A549 (cell line): ENCODE results near the gene SLC23A2. TPM values are rescaled to one million over a fixed set of nuclear protein-coding genes. Genes with fewer than 3 reads are reported as not detected.

ENCODE experiments used
- ATAC-seq, 2 experiments: fragments of 200-7000 bp in 1 of 2; fragments of >200 bp in 1 of 2; cut with Nextera tagmentation in 1 of 2; cut with Tn5 transposase in 1 of 2; 3 replicates each; pipeline versions ENCODE4 v1.8.0 to v1.9.1; 2018 to 2020; ENCODE audit warnings: mild to moderate bottlenecking in 1 of 2, moderate library complexity in 1 of 2
- CTCF ChIA-PET: fragments of 300-600 bp; sonication (Branson Sonifier 250); formaldehyde crosslinking; extraction: SDS; loops from one replicate; lab custom pipeline; 2021; ENCODE audit warnings: antibody characterized with exemption, inconsistent platforms; lab: Yijun Ruan, JAX
- POLR2A ChIA-PET: fragments of 350-600 bp; formaldehyde crosslinking; extraction: SDS; loops from one replicate; lab custom pipeline; 2021; ENCODE audit warnings: antibody characterized with exemption, inconsistent platforms; lab: Yijun Ruan, JAX
- DNase-seq, 2 experiments: peaks; one replicate each; pipeline versions ENCODE4 v3.0.0 to v3.0.0-alpha.2; 2011 to 2016; ENCODE audit warnings: low read depth in 1 of 2, low spot score in 1 of 2
- FAIRE-seq: peaks from 2 replicates; lab custom pipeline; 2011; peaks lifted over from hg19 to GRCh38; lab: Jason Lieb, UNC
- H3K27ac ChIP-seq, 2 experiments: fragments of >200 bp; sonication (Bioruptor Twin); formaldehyde crosslinking; 3 replicates each; pipeline ENCODE4 v1.5.1; 2016 to 2017
- H3K4me1 ChIP-seq: fragments of >200 bp; sonication (Bioruptor Twin); formaldehyde crosslinking; 3 replicates; pipeline ENCODE4 v1.6.1; 2016
- H3K4me2 ChIP-seq: fragments of >200 bp; sonication (Bioruptor Twin); formaldehyde crosslinking; 3 replicates; pipeline ENCODE4 v1.6.1; 2016
- H3K4me3 ChIP-seq: fragments of >200 bp; sonication (Bioruptor Twin); formaldehyde crosslinking; 3 replicates; pipeline ENCODE4 v1.5.1; 2016
- H3K9me3 ChIP-seq: fragments of >200 bp; sonication (Bioruptor Twin); formaldehyde crosslinking; 3 replicates; pipeline ENCODE4 v1.6.1; 2016
- CHD2 ChIP-seq: fragments of 150-350 bp; IDR thresholded peaks from 2 replicates; pipeline ENCODE4 v1.6.1; 2014; ENCODE audit warnings: low read length; ENCODE audit not compliant: partially characterized antibody
- CHD4 ChIP-seq: fragments of 200-600 bp; sonication (generic); IDR thresholded peaks from 2 replicates; pipeline ENCODE4 v1.6.1; 2016; ENCODE audit warnings: antibody characterized with exemption, mild to moderate bottlenecking, borderline replicate concordance
- EHF ChIP-seq: fragments of 250-450 bp; sonication (Bioruptor Pico); IDR thresholded peaks from 2 replicates; pipeline ENCODE4 v1.5.0; 2020; ENCODE audit warnings: mild to moderate bottlenecking
- EP300 ChIP-seq, 2 experiments: fragments of >200 bp; sonication (Bioruptor Twin); formaldehyde crosslinking; IDR thresholded peaks; 2 replicates in 1 of 2; 3 replicates in 1 of 2; pipeline ENCODE4 v1.6.1; 2016 to 2017
- ESRRA ChIP-seq: fragments of 150-350 bp; IDR thresholded peaks from 2 replicates; pipeline ENCODE4 v1.6.1; 2014; ENCODE audit warnings: mild to moderate bottlenecking, low read length, borderline replicate concordance
- FOSL2 ChIP-seq, 2 experiments: fragments of 450-650 bp in 1 of 2; fragments of >200 bp in 1 of 2; sonication (Bioruptor Twin) in 1 of 2; formaldehyde crosslinking; IDR thresholded peaks; 2 replicates each; pipeline versions ENCODE4 v1.5.0 to v1.6.1; 2016 to 2020; ENCODE audit warnings: mild to moderate bottlenecking in 1 of 2, moderate library complexity in 1 of 2
- HOXB13 ChIP-seq: fragments of 250-450 bp; sonication (Bioruptor Pico); IDR thresholded peaks from 2 replicates; pipeline ENCODE4 v1.5.0; 2020; ENCODE audit warnings: low read depth, mild to moderate bottlenecking, moderate library complexity
- HOXB5 ChIP-seq: fragments of 250-450 bp; sonication (Bioruptor Pico); IDR thresholded peaks from 2 replicates; pipeline ENCODE4 v1.5.0; 2020; ENCODE audit warnings: mild to moderate bottlenecking, moderate library complexity
- KDM5A ChIP-seq: fragments of 200-600 bp; sonication (generic); IDR thresholded peaks from 2 replicates; pipeline ENCODE4 v1.6.1; 2016; ENCODE audit warnings: antibody characterized with exemption, mild to moderate bottlenecking
- MAFK ChIP-seq: fragments of 450-650 bp; IDR thresholded peaks from 2 replicates; pipeline ENCODE4 v1.6.1; 2014; ENCODE audit not compliant: partially characterized antibody
- NFE2L2 ChIP-seq: fragments of 150-350 bp; conservative IDR thresholded peaks from 2 replicates; pipeline ENCODE4 v1.6.1; 2014; ENCODE audit warnings: low read length
- NPAS2 ChIP-seq: fragments of 250-450 bp; sonication (Bioruptor Pico); IDR thresholded peaks from 2 replicates; pipeline ENCODE4 v1.8.0; 2022; ENCODE audit warnings: mild to moderate bottlenecking, moderate library complexity, borderline replicate concordance
- NR3C1 ChIP-seq: fragments of >200 bp; sonication (Bioruptor Twin); formaldehyde crosslinking; IDR thresholded peaks from 3 replicates; pipeline ENCODE4 v1.6.1; 2017
- POLR2A ChIP-seq: IDR thresholded peaks from 2 replicates; pipeline ENCODE4 v1.6.1; 2012; ENCODE audit warnings: mild to moderate bottlenecking, low read length
- POLR2AphosphoS2 ChIP-seq: conservative IDR thresholded peaks from 2 replicates; pipeline ENCODE4 v1.6.1; 2012; ENCODE audit warnings: low read length, improper control_type of control experiment, inconsistent platforms
- RARB ChIP-seq: fragments of 250-450 bp; sonication (Bioruptor Pico); IDR thresholded peaks from 2 replicates; pipeline ENCODE4 v1.8.0; 2021; ENCODE audit warnings: mild to moderate bottlenecking, moderate library complexity
- RCOR1 ChIP-seq: fragments of 150-350 bp; IDR thresholded peaks from 2 replicates; pipeline ENCODE4 v1.6.1; 2014; ENCODE audit warnings: antibody characterized with exemption, low read length, low read depth
- RFX5 ChIP-seq: fragments of 450-650 bp; IDR thresholded peaks from 2 replicates; pipeline ENCODE4 v1.7.1; 2014; ENCODE audit warnings: antibody characterized with exemption, mild to moderate bottlenecking, moderate library complexity
- ZFP36 ChIP-seq: fragments of 450-650 bp; IDR thresholded peaks from 2 replicates; pipeline ENCODE4 v1.6.1; 2014; ENCODE audit warnings: borderline replicate concordance; ENCODE audit not compliant: partially characterized antibody
- ZSCAN20 ChIP-seq: fragments of 250-450 bp; sonication (Bioruptor Pico); IDR thresholded peaks from 2 replicates; pipeline ENCODE4 v1.8.0; 2022; ENCODE audit warnings: mild to moderate bottlenecking, moderate library complexity
- WGBS: methylation state at CpG from one replicate; pipeline ENCODE4 v1.1.6; 2017; ENCODE audit errors: missing lambda C conversion rate; 5-methylcytosine and 5-hydroxymethylcytosine counted together
- polyA plus RNA-seq, 4 experiments: library from polyadenylated mRNA; depleted of rRNA in 3 of 4; stranded (reverse); fragments of >200 nt; fragmentation: RNase III in 1 of 4; extraction: RNeasy Plus Mini Kit Qiagen cat#74134 plus additional on column Dnase treatment in 1 of 4; gene quantifications; 2 replicates in 3 of 4; 3 replicates in 1 of 4; pipeline ENCODE4 v1.2.3, GENCODE V29; 2011 to 2017
- TF ChIP-seq, protein P1 (sequence below): fragments of >200 bp; sonication (Bioruptor Twin); formaldehyde crosslinking; IDR thresholded peaks from 2 replicates; pipeline ENCODE4 v1.6.1; 2016
- TF ChIP-seq, protein P2 (sequence below): fragments of 200-600 bp; sonication (generic); IDR thresholded peaks from 2 replicates; pipeline ENCODE4 v1.6.1; 2016; ENCODE audit warnings: antibody characterized with exemption, mild to moderate bottlenecking, moderate library complexity
- TF ChIP-seq, protein P3 (sequence below): IDR thresholded peaks from 2 replicates; pipeline ENCODE4 v1.6.1; 2012
- TF ChIP-seq, protein P4 (sequence below): fragments of >200 bp; sonication (Bioruptor Twin); formaldehyde crosslinking; IDR thresholded peaks from 3 replicates; pipeline ENCODE4 v1.5.1; 2016

SLC23A2 gene
- polyA plus RNA-seq, 2 of the 4 experiments (the other 2 are of a cell fraction), result 13.1 to 47.8 TPM

DNA sequence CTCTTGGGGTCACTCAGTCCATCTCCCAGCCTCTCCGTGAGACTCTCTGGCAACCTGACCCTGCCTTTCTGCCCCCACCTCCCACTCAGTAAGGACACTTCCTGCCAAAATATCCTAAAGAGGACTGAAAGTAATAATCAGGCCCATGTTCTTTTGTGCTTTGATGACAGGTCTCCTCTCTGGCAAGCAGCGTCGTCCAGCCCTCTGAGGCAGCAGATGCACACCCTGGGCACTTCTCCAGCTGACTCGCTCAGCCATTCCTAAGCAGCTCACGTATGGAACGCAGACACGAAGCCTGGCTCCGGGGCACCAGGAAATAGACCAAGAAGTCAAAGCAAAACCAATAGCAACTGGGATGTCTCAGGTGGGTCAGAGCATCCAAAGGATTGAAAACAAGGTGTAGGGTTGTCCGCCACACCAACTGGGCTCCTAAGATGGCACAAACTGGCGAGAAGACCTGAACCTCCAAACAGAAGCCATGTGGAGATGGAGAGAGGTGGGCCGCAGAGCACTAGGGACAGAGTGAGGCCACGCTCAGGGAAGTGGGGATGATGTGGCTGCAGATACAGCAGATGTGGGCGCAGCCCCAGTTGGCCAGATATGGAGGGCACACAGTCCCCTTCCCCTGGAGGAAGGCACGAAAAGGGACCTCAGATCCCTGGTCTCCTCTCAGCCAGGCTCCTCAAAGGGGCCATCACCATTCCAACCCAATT is 180.3 kb downstream of the SLC23A2 start:
- ATAC-seq (peak in 1 of 2 experiments; percentile 29; a peak in 3 of 6 replicates), DNase-seq (peak; percentile 41 to 50)
- CTCF ChIA-PET, result interaction anchor here (0.5 to 1.0 kb wide), 4 partner anchors 95 to 236 kb away, joined by 3 read pairs; no protein-coding TSS in a partner anchor

DNA sequence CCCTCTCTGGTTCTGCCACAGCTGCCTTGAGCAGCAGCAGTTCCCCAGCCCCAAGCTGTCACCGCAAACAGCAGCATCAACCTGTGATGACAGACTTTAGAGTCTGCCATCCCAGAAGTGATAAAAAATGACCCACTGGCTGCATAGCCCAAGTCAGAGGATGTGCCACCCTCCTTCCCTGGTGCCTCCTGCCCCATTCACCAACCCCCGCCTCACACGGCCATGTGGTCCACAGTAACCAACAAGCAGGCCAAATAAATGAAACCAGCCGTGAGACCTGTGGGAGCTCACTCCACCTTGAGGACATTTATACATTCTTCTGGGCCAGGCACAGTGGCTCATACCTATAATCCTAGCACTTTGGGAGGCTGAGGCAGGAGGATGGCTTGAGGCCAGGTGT is 181.4 kb downstream of the SLC23A2 start:
- H3K4me2 ChIP-seq, result no peak overlapping the region
- no peak for ATAC-seq
- no peak for DNase-seq
- CTCF ChIA-PET, result interaction anchor here (0.7 to 1.0 kb wide), 2 partner anchors 94 to 130 kb away, joined by 3 read pairs; no protein-coding TSS in a partner anchor
- H3K27ac ChIP-seq, result peak overlapping the region; percentile 13 to 36; a peak in 3 of 6 replicates
- no peak overlapping the region for H3K4me3 ChIP-seq
- FAIRE-seq, result no peak
- WGBS, result 90% methylated on average over 4 of the region's 4 CpGs
- TF ChIP-seq HOXB13, result no peak
- TF ChIP-seq POLR2AphosphoS2, result no peak
- TF ChIP-seq NFE2L2, result no peak
- TF ChIP-seq EP300 (IDR thresholded peaks at IDR 0.05), result no peak
- TF ChIP-seq KDM5A, result no peak
- TF ChIP-seq, protein P1, sequence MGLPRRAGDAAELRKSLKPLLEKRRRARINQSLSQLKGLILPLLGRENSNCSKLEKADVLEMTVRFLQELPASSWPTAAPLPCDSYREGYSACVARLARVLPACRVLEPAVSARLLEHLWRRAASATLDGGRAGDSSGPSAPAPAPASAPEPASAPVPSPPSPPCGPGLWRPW, result no peak
- TF ChIP-seq HOXB5 (CRISPR knock-in tag), result no peak
- TF ChIP-seq FOSL2 (IDR thresholded peaks at IDR 0.05), result no peak
- no peak for TF ChIP-seq FOSL2 (CRISPR knock-in tag; IDR thresholded peaks at IDR 0.05)
- no peak for TF ChIP-seq RCOR1
- TF ChIP-seq, all 56 proteins: peak for 0
- peaks cover 55% of the 10 kb centered on the region for H3K4me1 ChIP-seq
- no peaks in the 10 kb centered on the region for H3K9me3 ChIP-seq
- POLR2A ChIA-PET, result interaction anchor here (0.6 kb wide), 1 partner anchor 135 kb away, joined by 3 read pairs; no protein-coding TSS in a partner anchor

More for the DNA sequence above, 180.3 kb downstream of the SLC23A2 start:
- H3K27ac ChIP-seq, result peak overlapping the region in 1 of 2 experiments; percentile 53; a peak in 3 of 6 replicates
- peak overlapping the region; percentile 37 for H3K4me2 ChIP-seq
- POLR2A ChIA-PET, result no interaction called here
- WGBS, result 56% methylated on average over 14 of the region's 14 CpGs
- H3K4me1 ChIP-seq, result peaks cover 55% of the 10 kb centered on the region
- no peak for TF ChIP-seq CHD2
- peak; percentile 65 for FAIRE-seq
- H3K4me3 ChIP-seq, result no peak overlapping the region
- H3K9me3 ChIP-seq, result no peaks in the 10 kb centered on the region

DNA sequence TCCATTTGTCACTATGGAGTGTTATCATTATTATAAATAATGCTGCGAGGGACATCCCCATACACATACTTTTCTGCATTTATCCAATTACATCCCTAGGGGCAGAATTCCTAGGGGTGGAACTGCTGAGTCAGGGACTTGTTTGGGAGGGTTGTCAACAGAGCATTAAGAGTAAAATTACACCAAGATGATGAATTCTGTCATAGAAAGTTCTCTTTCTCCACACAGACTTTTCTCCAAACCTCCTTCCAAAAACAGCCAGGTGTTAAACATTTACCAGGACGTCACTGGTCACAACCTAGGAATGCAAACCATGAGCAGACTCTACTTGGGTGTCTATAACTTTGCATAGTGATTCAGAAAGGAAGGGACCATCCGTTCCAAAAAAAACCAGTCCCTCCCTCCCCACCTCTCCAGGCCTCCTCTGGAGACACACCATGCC is 184.1 kb downstream of the SLC23A2 start:
- CTCF ChIA-PET, result interaction anchor here (2.0 kb wide), 1 partner anchor 11 kb away, joined by 9 read pairs; no protein-coding TSS in a partner anchor
- peak overlapping the region; percentile 64 to 84 for H3K27ac ChIP-seq
- DNase-seq, result peak; percentile 81 to 94
- TF ChIP-seq, protein P1, result no peak
- TF ChIP-seq CHD4 (no peak), NPAS2 (CRISPR knock-in tag) (no peak), ZSCAN20 (no peak), RFX5 (no peak), RARB (CRISPR knock-in tag) (no peak), POLR2A (no peak), KDM5A (no peak), HOXB13 (no peak), RCOR1 (no peak), NR3C1 (no peak), EHF (no peak), ZFP36 (no peak), EP300 (IDR thresholded peaks at IDR 0.05) (peak; percentile 16 to 21; a peak in 1 of 5 replicates), ESRRA (no peak), FOSL2 (IDR thresholded peaks at IDR 0.05) (no peak), FOSL2 (CRISPR knock-in tag; IDR thresholded peaks at IDR 0.05) (peak; percentile 51; the same call in 1 of the 2 replicates), MAFK (peak; percentile 100), NFE2L2 (no peak)
- TF ChIP-seq, protein P2, sequence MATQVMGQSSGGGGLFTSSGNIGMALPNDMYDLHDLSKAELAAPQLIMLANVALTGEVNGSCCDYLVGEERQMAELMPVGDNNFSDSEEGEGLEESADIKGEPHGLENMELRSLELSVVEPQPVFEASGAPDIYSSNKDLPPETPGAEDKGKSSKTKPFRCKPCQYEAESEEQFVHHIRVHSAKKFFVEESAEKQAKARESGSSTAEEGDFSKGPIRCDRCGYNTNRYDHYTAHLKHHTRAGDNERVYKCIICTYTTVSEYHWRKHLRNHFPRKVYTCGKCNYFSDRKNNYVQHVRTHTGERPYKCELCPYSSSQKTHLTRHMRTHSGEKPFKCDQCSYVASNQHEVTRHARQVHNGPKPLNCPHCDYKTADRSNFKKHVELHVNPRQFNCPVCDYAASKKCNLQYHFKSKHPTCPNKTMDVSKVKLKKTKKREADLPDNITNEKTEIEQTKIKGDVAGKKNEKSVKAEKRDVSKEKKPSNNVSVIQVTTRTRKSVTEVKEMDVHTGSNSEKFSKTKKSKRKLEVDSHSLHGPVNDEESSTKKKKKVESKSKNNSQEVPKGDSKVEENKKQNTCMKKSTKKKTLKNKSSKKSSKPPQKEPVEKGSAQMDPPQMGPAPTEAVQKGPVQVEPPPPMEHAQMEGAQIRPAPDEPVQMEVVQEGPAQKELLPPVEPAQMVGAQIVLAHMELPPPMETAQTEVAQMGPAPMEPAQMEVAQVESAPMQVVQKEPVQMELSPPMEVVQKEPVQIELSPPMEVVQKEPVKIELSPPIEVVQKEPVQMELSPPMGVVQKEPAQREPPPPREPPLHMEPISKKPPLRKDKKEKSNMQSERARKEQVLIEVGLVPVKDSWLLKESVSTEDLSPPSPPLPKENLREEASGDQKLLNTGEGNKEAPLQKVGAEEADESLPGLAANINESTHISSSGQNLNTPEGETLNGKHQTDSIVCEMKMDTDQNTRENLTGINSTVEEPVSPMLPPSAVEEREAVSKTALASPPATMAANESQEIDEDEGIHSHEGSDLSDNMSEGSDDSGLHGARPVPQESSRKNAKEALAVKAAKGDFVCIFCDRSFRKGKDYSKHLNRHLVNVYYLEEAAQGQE, result no peak
- TF ChIP-seq, protein P3, sequence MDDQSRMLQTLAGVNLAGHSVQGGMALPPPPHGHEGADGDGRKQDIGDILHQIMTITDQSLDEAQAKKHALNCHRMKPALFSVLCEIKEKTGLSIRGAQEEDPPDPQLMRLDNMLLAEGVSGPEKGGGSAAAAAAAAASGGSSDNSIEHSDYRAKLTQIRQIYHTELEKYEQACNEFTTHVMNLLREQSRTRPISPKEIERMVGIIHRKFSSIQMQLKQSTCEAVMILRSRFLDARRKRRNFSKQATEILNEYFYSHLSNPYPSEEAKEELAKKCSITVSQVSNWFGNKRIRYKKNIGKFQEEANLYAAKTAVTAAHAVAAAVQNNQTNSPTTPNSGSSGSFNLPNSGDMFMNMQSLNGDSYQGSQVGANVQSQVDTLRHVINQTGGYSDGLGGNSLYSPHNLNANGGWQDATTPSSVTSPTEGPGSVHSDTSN, result no peak
- TF ChIP-seq, protein P4, sequence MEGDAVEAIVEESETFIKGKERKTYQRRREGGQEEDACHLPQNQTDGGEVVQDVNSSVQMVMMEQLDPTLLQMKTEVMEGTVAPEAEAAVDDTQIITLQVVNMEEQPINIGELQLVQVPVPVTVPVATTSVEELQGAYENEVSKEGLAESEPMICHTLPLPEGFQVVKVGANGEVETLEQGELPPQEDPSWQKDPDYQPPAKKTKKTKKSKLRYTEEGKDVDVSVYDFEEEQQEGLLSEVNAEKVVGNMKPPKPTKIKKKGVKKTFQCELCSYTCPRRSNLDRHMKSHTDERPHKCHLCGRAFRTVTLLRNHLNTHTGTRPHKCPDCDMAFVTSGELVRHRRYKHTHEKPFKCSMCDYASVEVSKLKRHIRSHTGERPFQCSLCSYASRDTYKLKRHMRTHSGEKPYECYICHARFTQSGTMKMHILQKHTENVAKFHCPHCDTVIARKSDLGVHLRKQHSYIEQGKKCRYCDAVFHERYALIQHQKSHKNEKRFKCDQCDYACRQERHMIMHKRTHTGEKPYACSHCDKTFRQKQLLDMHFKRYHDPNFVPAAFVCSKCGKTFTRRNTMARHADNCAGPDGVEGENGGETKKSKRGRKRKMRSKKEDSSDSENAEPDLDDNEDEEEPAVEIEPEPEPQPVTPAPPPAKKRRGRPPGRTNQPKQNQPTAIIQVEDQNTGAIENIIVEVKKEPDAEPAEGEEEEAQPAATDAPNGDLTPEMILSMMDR, result peak; percentile 23; the same call in 1 of the 3 replicates

More for the DNA sequence above, 184.1 kb downstream of the SLC23A2 start:
- POLR2A ChIA-PET, result no interaction called here
- ATAC-seq (peak; percentile 82 to 84), FAIRE-seq (peak; percentile 99)
- no peaks in the 10 kb centered on the region for H3K9me3 ChIP-seq
- H3K4me2 ChIP-seq, result peak overlapping the region; percentile 60
- H3K4me1 ChIP-seq, result peaks cover 44% of the 10 kb centered on the region
- no peak overlapping the region for H3K4me3 ChIP-seq
- 2% methylated on average over 3 of the region's 3 CpGs for WGBS
